Measurements from ENCODE around the gene TANK. TPM values are rescaled to one million over a fixed set of nuclear protein-coding genes. Genes with fewer than 3 reads are reported as not detected.

The TANK gene
- total and polyA plus RNA-seq, 2 of the 8 experiments (the other 6 are each of a cell fraction or from before 2014, with no cell fraction given) = 7.0 to 26.1 TPM

DNA sequence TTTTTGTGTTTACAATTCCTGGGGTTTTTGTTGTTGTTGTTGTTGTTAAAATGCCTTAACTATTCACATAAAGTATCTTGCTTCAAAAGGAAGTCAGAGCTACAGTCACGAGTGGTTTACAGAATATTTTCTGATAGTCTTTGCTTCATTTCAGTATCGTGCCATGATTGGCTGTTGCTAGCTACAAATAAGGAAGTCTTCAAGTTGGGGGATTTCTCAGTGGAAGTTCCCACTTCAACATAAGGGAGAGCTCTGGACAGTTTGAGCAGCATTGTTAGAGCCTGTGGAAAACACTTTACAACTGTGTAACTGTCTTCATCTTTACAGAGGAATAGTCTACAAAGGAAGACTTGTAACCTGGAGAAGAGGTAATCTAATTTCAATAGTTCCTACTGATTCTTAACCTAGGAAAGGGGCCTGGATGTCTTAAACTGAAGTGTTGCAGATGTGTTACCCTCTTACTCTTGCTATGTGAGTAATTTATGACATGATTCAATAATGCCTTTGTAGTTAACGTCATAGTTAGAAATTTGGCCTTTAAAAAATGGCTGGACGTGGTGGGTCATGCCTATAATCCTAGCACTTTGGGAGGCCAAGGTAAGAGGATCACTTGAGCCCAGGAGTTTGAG lies 23.4 kb upstream of the TANK start:
- no peak for FAIRE-seq
- Histone ChIP-seq H3K79me1 (ENCODE audit: low read depth, low read length) (no peaks in the 10 kb centered on the region), H3K4me2 (ENCODE audit: insufficient read depth in 1 of 2, low read depth in 2 of 2, low read length in 2 of 2) (no peak overlapping the region), H2AFZ (ENCODE audit: low read length) (peak overlapping the region; percentile 99), H3K79me2 (ENCODE audit: control insufficient read depth in 1 of 2, insufficient read depth in 2 of 2, low read length in 2 of 2) (no peaks in the 10 kb centered on the region), H3K27ac (ENCODE audit: low read depth, low read length) (no peak overlapping the region), H2BK20ac (ENCODE audit: low read length) (no peak overlapping the region), H2BK15ac (ENCODE audit: low read length) (no peak overlapping the region), H2BK5ac (ENCODE audit: low read depth, low read length) (no peak overlapping the region), H2BK12ac (ENCODE audit: low read depth, low read length) (no peak overlapping the region), H3K27me3 (replicated peaks in 1 of 4; ENCODE audit: control insufficient read depth in 3 of 4, extremely low read depth in 1 of 4, insufficient read depth in 3 of 4, low read length in 3 of 4) (no peaks in the 10 kb centered on the region), H3K14ac (ENCODE audit: insufficient read length) (no peak overlapping the region), H3K23ac (ENCODE audit: insufficient read length) (no peak overlapping the region), H4K91ac (replicated peaks; ENCODE audit: insufficient read length, low read length) (no peak overlapping the region), H3K4me3 (ENCODE audit: extremely low read depth in 1 of 4, insufficient read depth in 2 of 4, low read depth in 3 of 4, low read length in 4 of 4) (no peak overlapping the region), H3K36me3 (ENCODE audit: control insufficient read depth in 2 of 4, insufficient read depth in 4 of 4, low read length in 3 of 4) (no peaks in the 10 kb centered on the region), H3K23me2 (ENCODE audit: low read depth, low read length) (no peaks in the 10 kb centered on the region), H3K9me3 (ENCODE audit: insufficient read depth in 2 of 2, low read depth in 1 of 2, low read length in 1 of 2) (no peaks in the 10 kb centered on the region), H2AK5ac (ENCODE audit: low read depth, low read length) (no peak overlapping the region), H3K18ac (ENCODE audit: extremely low read depth, low read length) (no peak overlapping the region), H4K5ac (ENCODE audit: insufficient read length, low read depth, low read length) (no peak overlapping the region), H3K9ac (replicated peaks in 1 of 4; ENCODE audit: extremely low read depth in 1 of 4, low read depth in 3 of 4, low read length in 3 of 4) (no peak overlapping the region), H3K56ac (replicated peaks; ENCODE audit: insufficient read length, low read depth, low read length) (no peak overlapping the region), H4K20me1 (replicated peaks in 1 of 2; ENCODE audit: control insufficient read depth in 1 of 2, insufficient read depth in 2 of 2, low read length in 2 of 2) (no peaks in the 10 kb centered on the region), H2BK120ac (replicated peaks; ENCODE audit: low read depth, low read length) (no peak overlapping the region), H4K8ac (ENCODE audit: extremely low read depth, insufficient read depth, low read length) (no peak overlapping the region), H3K4me1 (replicated peaks in 1 of 4; ENCODE audit: control insufficient read depth in 3 of 4, insufficient read depth in 4 of 4, low read length in 3 of 4) (peaks cover 0 to 7% (median 4%) of the 10 kb centered on the region in 4 experiments; a peak in 4 of 7 replicates), H3K4ac (replicated peaks; ENCODE audit: insufficient read length, low read depth, low read length) (no peak overlapping the region)
- no peak for TF ChIP-seq KDM5A (IDR thresholded peaks at IDR 0.05; ENCODE audit: low read length)
- ChIA-PET CTCF (ENCODE audit: partially characterized antibody) (interaction anchor here (1.2 to 1.4 kb wide), 2 partner anchors 17 to 73 kb away, joined by 4 read pairs; no protein-coding TSS in a partner anchor), POLR2A (ENCODE audit: partially characterized antibody) (no interaction called here)
- DNase-seq (ENCODE audit: low read depth in 1 of 2, low spot score in 2 of 2) = no peak
- WGBS, 2 experiments (ENCODE audit: extremely low coverage in 1 of 2, insufficient coverage in 1 of 2, insufficient read length in 1 of 2, insufficient replicate concordance in 2 of 2, low coverage in 1 of 2, low lambda C conversion rate in 2 of 2, missing lambda C conversion rate in 1 of 2) = 89% methylated on average over 4 of the region's 4 CpGs; no CpG with 5 or more reads in 1 of the 2 experiments

All from H1 (cell line).